ENCODE measurements around the gene EDAR. TPM values are rescaled to one million over a fixed set of nuclear protein-coding genes. Genes with fewer than 3 reads are reported as not detected.

Gene EDAR
- total and polyA plus RNA-seq, 5 donors from 2014 or later: 1.4 to 6.7 (median 3.2) TPM

DNA sequence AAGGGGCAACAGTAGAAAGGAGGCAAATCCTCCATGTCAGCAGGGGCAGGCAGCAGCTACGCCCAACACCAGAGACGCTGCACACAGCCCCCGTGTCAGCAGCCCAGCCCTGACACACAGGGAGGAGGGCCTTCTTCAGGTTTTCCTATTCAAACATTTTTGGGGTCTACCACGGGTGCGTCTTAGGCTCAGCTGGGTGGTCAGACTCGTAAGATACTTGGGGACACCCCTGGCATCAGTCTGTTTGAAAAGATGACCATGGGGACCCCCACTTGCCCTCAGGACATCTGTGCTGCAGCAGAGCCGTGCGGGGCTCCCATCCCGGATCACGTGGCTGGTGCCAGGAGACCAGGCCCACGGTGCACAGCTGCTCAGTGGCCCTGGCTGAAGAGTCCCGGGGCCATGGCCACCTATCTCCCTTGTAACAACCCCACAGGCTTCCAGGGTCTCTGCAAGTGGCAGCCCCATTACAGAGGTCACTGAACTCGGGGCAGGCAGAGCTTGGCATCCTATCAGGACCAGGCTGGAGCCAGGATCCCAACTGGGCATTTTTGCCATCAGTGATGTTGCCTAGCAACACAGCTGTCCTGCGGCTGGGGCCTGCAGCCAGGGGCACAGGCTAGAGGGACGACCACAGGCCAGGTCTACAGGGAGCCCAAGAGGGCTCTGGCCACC, 82.5 kb downstream of the EDAR start:
- H3K27ac Mint-ChIP-seq: no peak overlapping the region
- Histone ChIP-seq H3K4me3 (ENCODE audit: low read depth, low read length) (no peak overlapping the region), H3K36me3 (ENCODE audit: control insufficient read depth, insufficient read depth, low read length) (no peaks in the 10 kb centered on the region), H3K27me3 (ENCODE audit: control insufficient read depth, insufficient read depth, low read length) (no peaks in the 10 kb centered on the region), H3K9me3 (ENCODE audit: control insufficient read depth in 2 of 2, low read length in 2 of 2) (no peaks in the 10 kb centered on the region), H3K4me1 (ENCODE audit: control insufficient read depth, insufficient read depth, low read length, poor library complexity, severe bottlenecking) (no peaks in the 10 kb centered on the region), H3K27ac (ENCODE audit: insufficient read depth, low read length, poor library complexity, severe bottlenecking) (no peak overlapping the region)
- no peak overlapping the region for H3K4me3 Mint-ChIP-seq
- peaks cover 0 to 3% (median 0%) of the 10 kb centered on the region in 4 donors for H3K4me1 Mint-ChIP-seq
- peaks cover 0 to 2% (median 0%) of the 10 kb centered on the region in 7 donors for H3K9me3 Mint-ChIP-seq
- DNase-seq (no peak), ATAC-seq (ENCODE audit: low read depth in 2 of 2) (no peak)
- H3K36me3 Mint-ChIP-seq: peaks cover 22% of the 10 kb centered on the region
- peaks cover 11% of the 10 kb centered on the region for H3K27me3 Mint-ChIP-seq

DNA sequence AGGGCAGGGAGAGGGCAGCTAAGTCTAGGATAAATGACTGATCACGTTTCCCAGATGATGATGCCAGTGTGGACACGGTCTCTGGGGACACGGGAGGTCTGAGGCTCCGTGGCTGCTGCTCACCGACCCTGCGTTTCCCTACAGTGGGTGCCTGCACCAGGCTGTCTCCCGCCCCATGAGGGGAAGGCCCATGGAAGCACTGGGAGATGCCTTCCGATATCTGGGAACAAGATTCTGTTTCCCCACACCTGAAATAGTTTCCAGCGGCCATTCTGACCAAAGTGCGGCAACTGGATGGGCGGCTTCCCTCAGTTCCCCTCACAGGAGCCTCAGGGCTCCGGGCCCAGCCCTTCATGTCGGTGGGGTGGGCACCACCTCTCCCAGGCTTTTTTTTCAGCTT, 83.1 kb downstream of the EDAR start:
- H3K9me3 Mint-ChIP-seq: peaks cover 0 to 4% (median 0%) of the 10 kb centered on the region in 7 donors
- peaks cover 0 to 3% (median 0%) of the 10 kb centered on the region in 4 donors for H3K4me1 Mint-ChIP-seq
- H3K27me3 Mint-ChIP-seq: peaks cover 11% of the 10 kb centered on the region
- Histone ChIP-seq H3K27ac (ENCODE audit: insufficient read depth, low read length, poor library complexity, severe bottlenecking) (no peak overlapping the region), H3K4me3 (ENCODE audit: low read depth, low read length) (no peak overlapping the region), H3K36me3 (ENCODE audit: control insufficient read depth, insufficient read depth, low read length) (no peaks in the 10 kb centered on the region), H3K4me1 (ENCODE audit: control insufficient read depth, insufficient read depth, low read length, poor library complexity, severe bottlenecking) (no peaks in the 10 kb centered on the region), H3K27me3 (ENCODE audit: control insufficient read depth, insufficient read depth, low read length) (no peaks in the 10 kb centered on the region), H3K9me3 (ENCODE audit: control insufficient read depth in 2 of 2, low read length in 2 of 2) (no peaks in the 10 kb centered on the region)
- H3K36me3 Mint-ChIP-seq: peaks cover 28% of the 10 kb centered on the region
- ATAC-seq (ENCODE audit: low read depth in 2 of 2) (no peak), DNase-seq (no peak)
- H3K4me3 Mint-ChIP-seq: no peak overlapping the region
- no peak overlapping the region for H3K27ac Mint-ChIP-seq

DNA sequence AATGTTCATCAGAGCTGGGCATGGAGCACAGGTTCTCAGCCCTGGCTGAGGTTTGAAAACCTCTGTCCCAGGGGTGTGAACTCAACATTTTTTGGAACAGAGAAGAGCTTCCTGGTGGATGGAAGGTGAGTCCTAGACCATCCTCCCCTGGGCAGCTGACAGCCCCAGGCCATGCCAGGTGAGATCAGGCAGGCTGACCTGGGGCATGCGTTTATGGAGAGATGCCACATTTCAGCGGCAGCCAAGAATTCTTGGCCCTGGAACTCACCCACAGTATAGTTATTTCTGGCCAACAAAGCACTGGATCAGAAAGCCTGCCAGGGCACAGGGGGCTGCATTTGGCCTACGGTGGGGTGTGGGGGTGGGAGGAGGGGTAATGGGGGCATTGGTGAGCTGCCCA, 83.8 kb downstream of the EDAR start:
- Mint-ChIP-seq H3K27ac (no peak overlapping the region), H3K27me3 (peaks cover 15% of the 10 kb centered on the region), H3K36me3 (peaks cover 33% of the 10 kb centered on the region), H3K4me3 (no peak overlapping the region), H3K9me3 (peaks cover 0 to 7% (median 0%) of the 10 kb centered on the region in 7 donors), H3K4me1 (peaks cover 0 to 3% (median 0%) of the 10 kb centered on the region in 4 donors)
- Histone ChIP-seq H3K27ac (ENCODE audit: insufficient read depth, low read length, poor library complexity, severe bottlenecking) (no peak overlapping the region), H3K27me3 (ENCODE audit: control insufficient read depth, insufficient read depth, low read length) (no peaks in the 10 kb centered on the region), H3K4me1 (ENCODE audit: control insufficient read depth, insufficient read depth, low read length, poor library complexity, severe bottlenecking) (no peaks in the 10 kb centered on the region), H3K4me3 (ENCODE audit: low read depth, low read length) (no peak overlapping the region), H3K9me3 (ENCODE audit: control insufficient read depth in 2 of 2, low read length in 2 of 2) (no peaks in the 10 kb centered on the region), H3K36me3 (ENCODE audit: control insufficient read depth, insufficient read depth, low read length) (no peaks in the 10 kb centered on the region)
- DNase-seq (no peak), ATAC-seq (ENCODE audit: low read depth in 2 of 2) (no peak)

DNA sequence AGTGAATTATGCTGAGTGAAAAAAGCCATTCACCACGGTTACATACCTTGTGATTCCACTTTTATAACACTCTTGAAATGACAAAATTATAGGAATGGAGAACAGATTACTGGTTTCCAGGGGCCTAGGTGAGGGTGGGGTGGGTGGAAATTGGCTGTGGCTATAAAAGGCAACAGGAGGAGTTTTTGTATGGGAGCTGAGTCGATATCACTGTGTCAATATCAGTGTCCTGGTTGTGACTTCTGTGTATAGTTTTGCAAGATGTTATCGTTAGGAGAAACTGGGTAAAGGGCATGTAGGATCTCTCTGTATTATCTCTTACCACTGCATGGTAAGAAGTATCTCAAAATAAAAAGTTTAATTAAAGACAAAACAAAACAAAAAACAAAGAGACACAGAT, 84.3 kb downstream of the EDAR start:
- no peak overlapping the region for H3K4me3 ChIP-seq (ENCODE audit: low read depth, low read length)
- Mint-ChIP-seq H3K4me1 (peaks cover 0 to 3% (median under 1%) of the 10 kb centered on the region in 4 donors), H3K4me3 (no peak overlapping the region), H3K27ac (no peak overlapping the region), H3K36me3 (peaks cover 33% of the 10 kb centered on the region), H3K9me3 (peaks cover 0 to 7% (median 0%) of the 10 kb centered on the region in 7 donors), H3K27me3 (peaks cover 19% of the 10 kb centered on the region)
- no peak overlapping the region for H3K27ac ChIP-seq (ENCODE audit: insufficient read depth, low read length, poor library complexity, severe bottlenecking)
- DNase-seq (no peak), ATAC-seq (ENCODE audit: low read depth in 2 of 2) (no peak)
- H3K27me3 ChIP-seq (ENCODE audit: control insufficient read depth, insufficient read depth, low read length): no peaks in the 10 kb centered on the region
- no peaks in the 10 kb centered on the region for H3K36me3 ChIP-seq (ENCODE audit: control insufficient read depth, insufficient read depth, low read length)
- no peaks in the 10 kb centered on the region for H3K4me1 ChIP-seq (ENCODE audit: control insufficient read depth, insufficient read depth, low read length, poor library complexity, severe bottlenecking)
- no peaks in the 10 kb centered on the region for H3K9me3 ChIP-seq (ENCODE audit: control insufficient read depth in 2 of 2, low read length in 2 of 2)

DNA sequence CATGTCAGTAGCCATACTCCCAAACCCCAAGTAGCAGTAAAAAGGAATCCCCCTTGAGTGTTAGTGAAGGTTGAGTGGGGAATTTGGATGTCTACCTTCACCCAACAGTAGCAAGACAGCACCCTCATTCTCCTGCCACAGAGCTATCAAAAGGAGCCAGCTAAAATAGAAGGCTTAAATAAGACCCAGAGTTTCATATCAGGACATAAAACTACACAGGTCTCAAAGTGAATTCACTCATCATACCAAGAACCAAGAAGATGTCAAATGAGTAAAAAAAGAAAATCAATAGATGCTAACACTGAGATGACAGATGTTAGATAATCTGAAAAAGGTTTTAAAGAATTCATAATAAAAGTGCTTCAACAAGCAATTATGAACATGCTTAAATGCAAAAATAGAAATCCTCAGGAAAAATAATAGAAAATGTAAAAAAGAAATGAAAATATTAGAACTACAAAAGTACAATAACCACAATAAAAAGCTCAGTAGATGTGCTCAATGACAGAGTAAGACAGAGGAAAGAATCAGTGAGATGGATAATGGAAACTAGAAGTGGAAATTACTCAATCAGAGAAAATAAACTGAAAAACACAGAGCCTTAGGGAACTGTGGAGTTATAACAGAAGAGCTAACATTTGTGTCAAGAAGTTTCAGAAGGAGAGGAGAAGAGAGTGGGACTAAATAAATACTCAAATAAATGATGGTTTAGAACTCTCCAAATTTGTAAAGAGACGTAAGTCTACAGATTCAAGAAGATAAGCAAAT, 90.5 kb downstream of the EDAR start:
- Mint-ChIP-seq H3K9me3 (peaks cover 0 to 13% (median 10%) of the 10 kb centered on the region in 7 donors), H3K36me3 (peaks cover 60% of the 10 kb centered on the region), H3K4me3 (no peak overlapping the region), H3K27me3 (peaks cover 23% of the 10 kb centered on the region), H3K27ac (no peak overlapping the region), H3K4me1 (peaks cover 0 to 7% (median 0%) of the 10 kb centered on the region in 4 donors)
- Histone ChIP-seq H3K4me3 (ENCODE audit: low read depth, low read length) (no peak overlapping the region), H3K36me3 (ENCODE audit: control insufficient read depth, insufficient read depth, low read length) (peaks cover 4% of the 10 kb centered on the region), H3K27me3 (ENCODE audit: control insufficient read depth, insufficient read depth, low read length) (no peaks in the 10 kb centered on the region), H3K27ac (ENCODE audit: insufficient read depth, low read length, poor library complexity, severe bottlenecking) (no peak overlapping the region), H3K4me1 (ENCODE audit: control insufficient read depth, insufficient read depth, low read length, poor library complexity, severe bottlenecking) (no peaks in the 10 kb centered on the region), H3K9me3 (ENCODE audit: control insufficient read depth in 2 of 2, low read length in 2 of 2) (no peaks in the 10 kb centered on the region)
- DNase-seq (no peak), ATAC-seq (ENCODE audit: low read depth in 2 of 2) (no peak)

DNA sequence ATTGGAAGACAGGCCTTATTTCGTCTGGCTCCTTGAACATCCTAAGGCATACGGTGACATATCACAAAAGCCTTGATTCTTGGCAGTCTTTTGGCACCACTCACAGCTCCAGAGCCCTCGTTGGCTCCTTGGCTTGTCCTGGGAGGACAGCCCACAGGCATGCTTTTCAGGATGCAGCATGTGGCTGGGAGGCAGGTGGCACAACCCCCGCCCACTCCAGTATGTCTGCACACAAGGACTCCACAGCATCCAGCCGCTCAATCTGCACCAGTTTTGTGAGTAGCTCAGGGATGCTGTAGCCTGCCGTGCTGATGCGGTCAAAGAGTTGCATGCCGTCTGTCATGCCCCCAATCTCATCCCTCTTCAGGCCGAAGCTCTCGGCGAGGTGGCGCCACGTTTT, 92.3 kb downstream of the EDAR start:
- peaks cover 0 to 7% (median 0%) of the 10 kb centered on the region in 4 donors for H3K4me1 Mint-ChIP-seq
- no peak overlapping the region for H3K27ac Mint-ChIP-seq
- H3K36me3 Mint-ChIP-seq: peaks cover 60% of the 10 kb centered on the region
- peaks cover 4% of the 10 kb centered on the region for H3K36me3 ChIP-seq (ENCODE audit: control insufficient read depth, insufficient read depth, low read length)
- H3K9me3 ChIP-seq (ENCODE audit: control insufficient read depth in 2 of 2, low read length in 2 of 2): peaks cover 0 to 9% of the 10 kb centered on the region in 2 experiments
- peaks cover 0 to 15% (median 12%) of the 10 kb centered on the region in 7 donors for H3K9me3 Mint-ChIP-seq
- H3K4me3 Mint-ChIP-seq: no peak overlapping the region
- no peaks in the 10 kb centered on the region for H3K27me3 ChIP-seq (ENCODE audit: control insufficient read depth, insufficient read depth, low read length)
- no peaks in the 10 kb centered on the region for H3K4me1 ChIP-seq (ENCODE audit: control insufficient read depth, insufficient read depth, low read length, poor library complexity, severe bottlenecking)
- DNase-seq (no peak), ATAC-seq (ENCODE audit: low read depth in 2 of 2) (no peak)
- no peak overlapping the region for H3K4me3 ChIP-seq (ENCODE audit: low read depth, low read length)
- peaks cover 19% of the 10 kb centered on the region for H3K27me3 Mint-ChIP-seq
- no peak overlapping the region for H3K27ac ChIP-seq (ENCODE audit: insufficient read depth, low read length, poor library complexity, severe bottlenecking)

DNA sequence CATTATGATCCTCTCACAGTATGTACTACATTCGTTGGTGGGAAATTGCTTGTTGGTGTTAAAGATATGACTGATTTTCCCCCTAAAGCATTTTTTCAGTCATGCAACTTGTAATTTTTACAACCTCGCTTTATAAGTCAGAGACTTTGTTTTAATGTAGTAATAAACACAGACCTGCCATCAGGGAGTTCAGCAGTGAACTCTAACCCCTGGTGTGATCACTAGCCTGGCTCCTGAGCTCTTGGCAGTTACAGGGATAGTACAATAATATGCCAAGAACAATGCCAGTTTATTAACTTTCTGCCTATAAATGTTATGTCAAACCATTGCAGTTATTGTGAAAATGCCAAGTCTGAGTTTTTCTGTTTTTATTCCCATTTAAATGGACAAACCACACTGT, 93.8 kb downstream of the EDAR start:
- Mint-ChIP-seq H3K27ac (no peak overlapping the region), H3K4me1 (peaks cover 0 to 7% (median 0%) of the 10 kb centered on the region in 4 donors), H3K9me3 (peaks cover 1 to 29% (median 11%) of the 10 kb centered on the region in 7 donors), H3K27me3 (peaks cover 15% of the 10 kb centered on the region), H3K36me3 (peaks cover 53% of the 10 kb centered on the region), H3K4me3 (no peak overlapping the region)
- H3K27me3 ChIP-seq (ENCODE audit: control insufficient read depth, insufficient read depth, low read length): no peaks in the 10 kb centered on the region
- H3K36me3 ChIP-seq (ENCODE audit: control insufficient read depth, insufficient read depth, low read length): peaks cover 4% of the 10 kb centered on the region
- DNase-seq (no peak), ATAC-seq (ENCODE audit: low read depth in 2 of 2) (no peak)
- H3K27ac ChIP-seq (ENCODE audit: insufficient read depth, low read length, poor library complexity, severe bottlenecking): no peak overlapping the region
- H3K4me3 ChIP-seq (ENCODE audit: low read depth, low read length): no peak overlapping the region
- H3K9me3 ChIP-seq (ENCODE audit: control insufficient read depth in 2 of 2, low read length in 2 of 2): peaks cover 11 to 25% of the 10 kb centered on the region in 2 experiments
- no peaks in the 10 kb centered on the region for H3K4me1 ChIP-seq (ENCODE audit: control insufficient read depth, insufficient read depth, low read length, poor library complexity, severe bottlenecking)
